NT2/D1 (cell line): ENCODE measurements around the gene ACTN4.
"Not testable (repeated sequence)": the region's sequence is repeated elsewhere in the genome, so short reads cannot be mapped to it uniquely, and the experiment has no call there.

Experiments used
- SUZ12 ChIP-seq: IDR thresholded peaks from 2 replicates; pipeline ENCODE4 v1.6.1; 2011; ENCODE audit not compliant: insufficient read length, insufficient read depth; ENCODE audit errors: extremely low read depth
- YY1 ChIP-seq: IDR thresholded peaks from 2 replicates; pipeline ENCODE4 v1.6.1; 2011; ENCODE audit not compliant: insufficient read length, insufficient read depth
- ZNF274 ChIP-seq: IDR thresholded peaks from 2 replicates; pipeline ENCODE4 v1.6.1; 2011; ENCODE audit warnings: mild to moderate bottlenecking, low read depth, low read length

- TF ChIP-seq YY1, ZNF274, SUZ12: not testable (repeated sequence)
Observed at GRCh38 chr19:38631301-38631700, 16.1 kb upstream of the ACTN4 start.
